ENCODE data around the gene DDX41. TPM values are rescaled to one million over a fixed set of nuclear protein-coding genes. Genes with fewer than 3 reads are reported as not detected.

Gene DDX41
- total and polyA plus RNA-seq, 10 of the 15 experiments (the other 5 are each of a cell fraction or from before 2014, with no cell fraction given): 32.7 to 215 (median 93.6) TPM

DNA sequence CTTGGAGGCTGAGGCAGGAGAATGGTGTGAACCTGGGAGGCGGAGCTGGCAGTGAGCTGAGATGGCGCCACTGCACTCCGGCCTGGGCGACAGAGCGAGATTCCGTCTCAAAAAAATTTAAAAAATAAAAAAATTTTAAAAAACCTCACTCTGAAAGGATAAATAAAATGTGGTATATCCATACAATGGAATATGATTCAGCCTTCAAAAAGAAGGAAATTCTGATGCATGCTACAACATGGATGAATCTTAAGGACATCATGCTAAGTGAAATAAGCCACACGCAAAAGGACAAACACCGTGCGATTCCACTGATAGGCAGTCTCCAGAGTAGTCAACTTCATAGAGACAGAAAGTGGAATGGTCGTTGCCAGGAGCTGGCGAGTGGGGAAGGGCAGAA lies 51.7 kb downstream of the DDX41 start:
- intact Hi-C loops (cut with micrococcal nuclease; ENCODE audit: unreplicated experiment) (no loop called here), in situ Hi-C loops (cut with MboI) (no loop called here)
- H3K4me3 ChIP-seq: no peak overlapping the region
- ChIA-PET SMC1A (ENCODE audit: uncharacterized antibody, unreplicated experiment) (no interaction called here), RAD21 (ENCODE audit: unreplicated experiment) (no interaction called here), POLR2A (no interaction called here), CTCF (interaction anchor here (1.5 kb wide), 1 partner anchor 62 kb away, joined by 4 read pairs; no protein-coding TSS in a partner anchor)
- FAIRE-seq (no peak), ATAC-seq (no peak), DNase-seq (ENCODE audit: low read depth, low spot score) (no peak)
- H3K27me3 ChIP-seq (replicated peaks in 1 of 2; ENCODE audit: control insufficient read depth in 2 of 2, insufficient read depth in 2 of 2, low read length in 1 of 2): no peaks in the 10 kb centered on the region
- H3K4me2 ChIP-seq (ENCODE audit: control insufficient read depth, insufficient read depth): no peak overlapping the region
- H3K79me2 ChIP-seq (ENCODE audit: control insufficient read depth, insufficient read depth, low read length): no peaks in the 10 kb centered on the region
- no TSS peak for BruUV-seq (replicated peaks)
- H3K4me1 ChIP-seq (ENCODE audit: control insufficient read depth, insufficient read depth, low read length): no peaks in the 10 kb centered on the region; the same call in 1 of the 2 replicates
- TF ChIP-seq BRCA1 (IDR thresholded peaks at IDR 0.05; ENCODE audit: low read depth, low read length): no peak
- no peak for TF ChIP-seq GATAD2B (conservative IDR thresholded peaks at IDR 0.05; ENCODE audit: low read depth)
- TF ChIP-seq ASH2L (IDR thresholded peaks at IDR 0.05; ENCODE audit: borderline replicate concordance, low read depth): no peak
- no peak for TF ChIP-seq RAD21 (IDR thresholded peaks at IDR 0.05; ENCODE audit: insufficient read depth, low read depth, low read length)
- no peak for TF ChIP-seq FOXK2 (IDR thresholded peaks at IDR 0.05)
- no peak for TF ChIP-seq SIN3A (IDR thresholded peaks at IDR 0.05; ENCODE audit: low read depth, low read length)
- no peak for TF ChIP-seq RAD51 (IDR thresholded peaks at IDR 0.05)
- TF ChIP-seq SPI1 (IDR thresholded peaks at IDR 0.05; ENCODE audit: borderline replicate concordance, insufficient read depth, low read depth, low read length): no peak
- H3K9me3 ChIP-seq (replicated peaks; ENCODE audit: control insufficient read depth, insufficient read depth, low read length): no peaks in the 10 kb centered on the region
- H2AFZ ChIP-seq (ENCODE audit: control insufficient read depth, low read depth, low read length): no peak overlapping the region
- no peaks in the 10 kb centered on the region for H3K36me3 ChIP-seq (ENCODE audit: control insufficient read depth in 2 of 2, insufficient read depth in 2 of 2, low read length in 1 of 2)
- WGBS (ENCODE audit: insufficient coverage, insufficient replicate concordance, low lambda C conversion rate, missing lambda C conversion rate): 82% methylated on average over 11 of the region's 11 CpGs
- H3K9ac ChIP-seq (ENCODE audit: control insufficient read depth, insufficient read depth, low read length): no peak overlapping the region
- H3K27ac ChIP-seq (ENCODE audit: control insufficient read depth, insufficient read depth): no peak overlapping the region
- no peaks in the 10 kb centered on the region for H4K20me1 ChIP-seq (ENCODE audit: control insufficient read depth, insufficient read depth)

DNA sequence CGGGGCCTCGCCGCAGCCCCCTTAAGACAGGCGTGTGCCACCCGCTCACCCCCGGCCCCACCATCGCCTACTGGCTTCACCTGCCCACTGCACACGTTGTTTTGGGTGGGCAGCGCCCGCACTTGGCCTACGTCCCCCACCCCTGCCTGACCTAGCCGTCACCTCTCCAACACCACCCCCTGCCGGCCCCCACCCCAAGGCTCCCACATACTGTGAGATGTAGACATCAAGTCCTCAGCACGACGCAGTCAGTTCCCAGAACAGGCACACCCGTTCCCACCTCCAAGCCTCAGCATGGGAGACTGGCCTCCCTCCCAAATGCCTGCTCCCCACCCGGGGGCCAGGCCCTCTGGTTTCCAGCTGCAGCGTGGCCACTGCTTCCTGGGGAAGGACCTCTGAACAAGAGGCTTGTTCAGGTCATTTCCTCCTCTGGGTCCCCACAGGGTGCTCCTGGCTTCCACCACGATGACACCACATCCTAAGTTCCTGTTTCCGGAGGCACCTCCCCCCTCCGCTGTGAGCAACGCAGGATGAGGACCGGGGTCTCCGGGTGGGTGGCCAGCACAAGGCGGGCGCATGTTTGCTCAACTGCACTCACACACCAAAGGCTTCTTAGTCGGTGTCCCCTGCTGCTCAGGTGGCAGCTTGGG lies 54.6 kb downstream of the DDX41 start:
- Histone ChIP-seq H3K4me2 (ENCODE audit: control insufficient read depth, insufficient read depth) (0 out of 2 replicates have a peak overlapping the region, but pooled peaks have one; percentile 9), H3K27ac (ENCODE audit: control insufficient read depth, insufficient read depth) (no peak overlapping the region), H3K27me3 (replicated peaks in 1 of 2; ENCODE audit: control insufficient read depth in 2 of 2, insufficient read depth in 2 of 2, low read length in 1 of 2) (no peaks in the 10 kb centered on the region), H2AFZ (ENCODE audit: control insufficient read depth, low read depth, low read length) (peak overlapping the region; percentile 7; the same call in 1 of the 2 replicates), H3K79me2 (ENCODE audit: control insufficient read depth, insufficient read depth, low read length) (no peaks in the 10 kb centered on the region), H4K20me1 (ENCODE audit: control insufficient read depth, insufficient read depth) (no peaks in the 10 kb centered on the region), H3K4me1 (ENCODE audit: control insufficient read depth, insufficient read depth, low read length) (no peaks in the 10 kb centered on the region; the same call in 1 of the 2 replicates), H3K9me3 (replicated peaks; ENCODE audit: control insufficient read depth, insufficient read depth, low read length) (no peaks in the 10 kb centered on the region), H3K9ac (ENCODE audit: control insufficient read depth, insufficient read depth, low read length) (no peak overlapping the region), H3K36me3 (ENCODE audit: control insufficient read depth in 2 of 2, insufficient read depth in 2 of 2, low read length in 1 of 2) (no peaks in the 10 kb centered on the region), H3K4me3 (no peak overlapping the region)
- ChIA-PET CTCF (no interaction called here), RAD21 (ENCODE audit: unreplicated experiment) (no interaction called here), POLR2A (interaction anchor here (0.6 kb wide), 1 partner anchor 44 kb away, joined by 5 read pairs; no protein-coding TSS in a partner anchor), SMC1A (ENCODE audit: uncharacterized antibody, unreplicated experiment) (no interaction called here)
- BruUV-seq (replicated peaks): no TSS peak
- in situ Hi-C loops (cut with MboI): no loop called here
- peak; percentile 25; the same call in 1 of the 2 replicates for TF ChIP-seq IKZF1 (conservative IDR thresholded peaks at IDR 0.05)
- TF ChIP-seq, protein P1, sequence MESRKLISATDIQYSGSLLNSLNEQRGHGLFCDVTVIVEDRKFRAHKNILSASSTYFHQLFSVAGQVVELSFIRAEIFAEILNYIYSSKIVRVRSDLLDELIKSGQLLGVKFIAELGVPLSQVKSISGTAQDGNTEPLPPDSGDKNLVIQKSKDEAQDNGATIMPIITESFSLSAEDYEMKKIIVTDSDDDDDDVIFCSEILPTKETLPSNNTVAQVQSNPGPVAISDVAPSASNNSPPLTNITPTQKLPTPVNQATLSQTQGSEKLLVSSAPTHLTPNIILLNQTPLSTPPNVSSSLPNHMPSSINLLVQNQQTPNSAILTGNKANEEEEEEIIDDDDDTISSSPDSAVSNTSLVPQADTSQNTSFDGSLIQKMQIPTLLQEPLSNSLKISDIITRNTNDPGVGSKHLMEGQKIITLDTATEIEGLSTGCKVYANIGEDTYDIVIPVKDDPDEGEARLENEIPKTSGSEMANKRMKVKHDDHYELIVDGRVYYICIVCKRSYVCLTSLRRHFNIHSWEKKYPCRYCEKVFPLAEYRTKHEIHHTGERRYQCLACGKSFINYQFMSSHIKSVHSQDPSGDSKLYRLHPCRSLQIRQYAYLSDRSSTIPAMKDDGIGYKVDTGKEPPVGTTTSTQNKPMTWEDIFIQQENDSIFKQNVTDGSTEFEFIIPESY (IDR thresholded peaks at IDR 0.05): no peak
- intact Hi-C loops (cut with micrococcal nuclease; ENCODE audit: unreplicated experiment): no loop called here
- ATAC-seq (no peak), FAIRE-seq (no peak), DNase-seq (ENCODE audit: low read depth, low spot score) (no peak)
- 36% methylated on average over 25 of the region's 27 CpGs for WGBS (ENCODE audit: insufficient coverage, insufficient replicate concordance, low lambda C conversion rate, missing lambda C conversion rate)

Data from GM12878 (cell line).